Body of pancreas (tissue), 4 donors: Measurements from ENCODE around the gene SLC1A5.

Experiments used
- POLR2A ChIP-seq, 3 donors: fragments of 450-650 bp; IDR thresholded peaks; one replicate each; pipeline ENCODE4 v1.6.1; 2016; ENCODE audit warnings: antibody characterized with exemption in 3 of 3, mild to moderate bottlenecking in 2 of 3
- TF ChIP-seq, protein P1 (sequence below), 7 experiments: fragments of 450-650 bp in 4 of 7; fragments of 200-600 bp in 3 of 7; sonication (generic) in 3 of 7; IDR thresholded peaks; one replicate each; pipeline ENCODE4 v1.5.1; 2016 to 2019; ENCODE audit warnings: antibody characterized with exemption in 7 of 7

DNA sequence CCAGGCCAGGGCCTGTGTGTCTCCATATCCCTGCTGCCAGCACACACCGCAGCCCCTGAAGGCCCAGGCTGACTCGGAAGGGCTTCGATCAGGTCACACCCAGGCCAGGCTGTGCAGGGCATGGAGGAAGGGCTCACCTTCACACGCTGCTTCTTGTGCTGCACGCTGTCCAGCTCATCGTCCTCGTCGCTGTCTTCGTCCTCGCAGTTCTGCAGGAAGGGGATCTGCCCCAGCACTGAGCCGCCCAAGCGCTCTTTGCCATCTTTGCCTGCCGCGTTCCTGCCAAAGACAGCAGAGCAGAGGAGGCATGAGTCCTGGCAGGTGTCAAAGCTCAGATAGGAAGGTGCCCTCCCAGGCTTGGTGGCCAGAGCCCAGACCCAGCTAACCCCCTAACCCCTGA lies 57.8 kb downstream of the SLC1A5 start:
- TF ChIP-seq, protein P1, sequence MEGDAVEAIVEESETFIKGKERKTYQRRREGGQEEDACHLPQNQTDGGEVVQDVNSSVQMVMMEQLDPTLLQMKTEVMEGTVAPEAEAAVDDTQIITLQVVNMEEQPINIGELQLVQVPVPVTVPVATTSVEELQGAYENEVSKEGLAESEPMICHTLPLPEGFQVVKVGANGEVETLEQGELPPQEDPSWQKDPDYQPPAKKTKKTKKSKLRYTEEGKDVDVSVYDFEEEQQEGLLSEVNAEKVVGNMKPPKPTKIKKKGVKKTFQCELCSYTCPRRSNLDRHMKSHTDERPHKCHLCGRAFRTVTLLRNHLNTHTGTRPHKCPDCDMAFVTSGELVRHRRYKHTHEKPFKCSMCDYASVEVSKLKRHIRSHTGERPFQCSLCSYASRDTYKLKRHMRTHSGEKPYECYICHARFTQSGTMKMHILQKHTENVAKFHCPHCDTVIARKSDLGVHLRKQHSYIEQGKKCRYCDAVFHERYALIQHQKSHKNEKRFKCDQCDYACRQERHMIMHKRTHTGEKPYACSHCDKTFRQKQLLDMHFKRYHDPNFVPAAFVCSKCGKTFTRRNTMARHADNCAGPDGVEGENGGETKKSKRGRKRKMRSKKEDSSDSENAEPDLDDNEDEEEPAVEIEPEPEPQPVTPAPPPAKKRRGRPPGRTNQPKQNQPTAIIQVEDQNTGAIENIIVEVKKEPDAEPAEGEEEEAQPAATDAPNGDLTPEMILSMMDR (IDR thresholded peaks at IDR 0.05), result no peak
- no peak for TF ChIP-seq POLR2A (IDR thresholded peaks at IDR 0.05)
